GM19372 (cell line): ENCODE data around the gene MFN2.
"Not testable (repeated sequence)": the region's sequence is repeated elsewhere in the genome, so short reads cannot be mapped to it uniquely, and the experiment has no call there.

ENCODE experiments used
- ATAC-seq: cut with Tn5 transposase; IDR thresholded peaks from one replicate; pipeline ENCODE4 v1.9.1; 2021; ENCODE audit warnings: mild to moderate bottlenecking, low read depth, moderate library complexity; ENCODE audit not compliant: unreplicated experiment

MFN2 gene

GRCh38 chr1:11991969-11992676 lies 11.9 kb downstream of the MFN2 start:
- ATAC-seq = no peak

GRCh38 chr1:11997081-11997850 lies 17.0 kb downstream of the MFN2 start:
- no peak for ATAC-seq

- no peak for ATAC-seq
These were observed 18.4 kb downstream of the MFN2 start for GRCh38 chr1:11998636-11999035.

GRCh38 chr1:11999236-11999635 lies 19.0 kb downstream of the MFN2 start:
- ATAC-seq = no peak

- no peak for ATAC-seq
These were observed 21.1 kb downstream of the MFN2 start for GRCh38 chr1:12001249-12001917.

- ATAC-seq = no peak
These were observed 21.8 kb downstream of the MFN2 start for GRCh38 chr1:12001996-12002493.

GRCh38 chr1:12003762-12004161 lies 23.5 kb downstream of the MFN2 start:
- no peak for ATAC-seq

- ATAC-seq = no peak
These were observed 25.4 kb downstream of the MFN2 start for GRCh38 chr1:12005488-12006166.

- ATAC-seq = no peak
These were observed 26.1 kb downstream of the MFN2 start for GRCh38 chr1:12006167-12006921.

- no peak for ATAC-seq
These were observed 27.0 kb downstream of the MFN2 start for GRCh38 chr1:12007204-12007603.

GRCh38 chr1:12008355-12008754 lies 28.1 kb downstream of the MFN2 start:
- ATAC-seq = not testable (repeated sequence)

GRCh38 chr1:12009318-12009947 lies 29.2 kb downstream of the MFN2 start:
- no peak for ATAC-seq

- no peak for ATAC-seq
These were observed 30.7 kb downstream of the MFN2 start for GRCh38 chr1:12010746-12011570.

GRCh38 chr1:12011998-12012397 lies 31.8 kb downstream of the MFN2 start:
- no peak for ATAC-seq

GRCh38 chr1:12012560-12013316 lies 32.5 kb downstream of the MFN2 start:
- no peak for ATAC-seq

- no peak for ATAC-seq
These were observed 34.1 kb downstream of the MFN2 start for GRCh38 chr1:12014141-12014991.

- no peak for ATAC-seq
These were observed 34.8 kb downstream of the MFN2 start for GRCh38 chr1:12015001-12015491.
